Endothelial cell of umbilical vein (primary cell): ENCODE results near the gene CATSPERD. TPM values are rescaled to one million over a fixed set of nuclear protein-coding genes. Genes with fewer than 3 reads are reported as not detected.

Experiments
- BruUV-seq: library from RNA; stranded (reverse); fragments of 400-500 nt; replicated peaks from 2 replicates; lab custom pipeline; 2021; lab: Mats Ljungman, UMichigan
- CTCF ChIA-PET: fragments of 300-600, 350-600 bp; sonication (Branson Sonifier 250); formaldehyde crosslinking; loops from one replicate; lab custom pipeline; 2021; ENCODE audit warnings: antibody characterized with exemption, inconsistent platforms; lab: Charles Lee
- POLR2A ChIA-PET: fragments of 300-600, 350-600 bp; sonication (Branson Sonifier 250); formaldehyde crosslinking; loops from one replicate; lab custom pipeline; 2021; ENCODE audit warnings: antibody characterized with exemption, inconsistent platforms; lab: Charles Lee
- DNase-seq: peaks from one replicate; pipeline ENCODE4 v3.0.0-alpha.2; 2011; ENCODE audit warnings: low read depth, low spot score
- FAIRE-seq: peaks from 2 replicates; lab custom pipeline; 2011; peaks lifted over from hg19 to GRCh38; lab: Jason Lieb, UNC
- H2AFZ ChIP-seq: 2 replicates; pipeline ENCODE4 v1.6.0; 2012; ENCODE audit warnings: low read depth, low read length, control low read depth, inconsistent platforms
- H3K27ac ChIP-seq: 2 replicates; pipeline ENCODE4 v1.5.1; 2011; ENCODE audit warnings: low read depth, mild to moderate bottlenecking, control low read depth, low read length, moderate library complexity; ENCODE audit not compliant: insufficient read depth
- H3K27me3 ChIP-seq, 2 experiments: 2 replicates each; pipeline versions ENCODE4 v1.6.0 to v1.6.1; 2011; ENCODE audit warnings: low read length in 2 of 2, mixed read lengths in 1 of 2; ENCODE audit not compliant: control insufficient read depth in 2 of 2, insufficient read depth in 2 of 2
- H3K36me3 ChIP-seq, 2 experiments: 2 replicates in 1 of 2; 3 replicates in 1 of 2; pipeline ENCODE4 v1.5.1; 2011; ENCODE audit warnings: low read length in 2 of 2, mild to moderate bottlenecking in 1 of 2, moderate library complexity in 1 of 2; ENCODE audit not compliant: control insufficient read depth in 2 of 2, insufficient read depth in 2 of 2; ENCODE audit errors: extremely low read depth in 1 of 2
- H3K4me1 ChIP-seq: 3 replicates; pipeline ENCODE4 v1.5.1; 2011; ENCODE audit warnings: mild to moderate bottlenecking, low read length; ENCODE audit not compliant: control insufficient read depth, insufficient read depth; ENCODE audit errors: extremely low read depth
- H3K4me2 ChIP-seq: 2 replicates; pipeline ENCODE4 v1.6.1; 2011; ENCODE audit warnings: low read length, control low read depth, mixed read lengths; ENCODE audit not compliant: insufficient read depth
- H3K4me3 ChIP-seq, 3 experiments: fragments of 200-600 bp in 1 of 3; sonication (generic), shearing (Covaris generic) in 1 of 3; replicated peaks in 1 of 3; 2 replicates each; pipeline ENCODE4 v1.5.1; 2011 to 2016; ENCODE audit warnings: control low read depth in 3 of 3, low read length in 3 of 3, mild to moderate bottlenecking in 2 of 3, inconsistent platforms in 1 of 3, low read depth in 1 of 3, moderate library complexity in 1 of 3; ENCODE audit not compliant: insufficient read depth in 1 of 3
- H3K79me2 ChIP-seq: 2 replicates; pipeline ENCODE4 v1.6.0; 2012; ENCODE audit warnings: low read length, inconsistent platforms; ENCODE audit not compliant: control insufficient read depth, insufficient read depth
- H3K9ac ChIP-seq: replicated peaks from 2 replicates; pipeline ENCODE3; 2011; ENCODE audit warnings: low read length, control low read depth; ENCODE audit not compliant: insufficient read depth; ENCODE audit errors: extremely low read depth
- H3K9me1 ChIP-seq: replicated peaks from 3 replicates; pipeline ENCODE4 v1.6.0; 2011; ENCODE audit warnings: mild to moderate bottlenecking, low read length; ENCODE audit not compliant: control insufficient read depth, insufficient read depth; ENCODE audit errors: extremely low read depth
- H3K9me3 ChIP-seq: replicated peaks from 2 replicates; pipeline ENCODE4 v1.5.1; 2012; ENCODE audit warnings: low read length, inconsistent platforms; ENCODE audit not compliant: control insufficient read depth, insufficient read depth
- H4K20me1 ChIP-seq: replicated peaks from 2 replicates; pipeline ENCODE3; 2011; ENCODE audit warnings: mild to moderate bottlenecking, low read length; ENCODE audit not compliant: control insufficient read depth, insufficient read depth; ENCODE audit errors: extremely low read depth
- EZH2 ChIP-seq: IDR thresholded peaks from 2 replicates; pipeline ENCODE4 v1.6.1; 2012; ENCODE audit warnings: borderline replicate concordance, low read depth, mild to moderate bottlenecking, moderate library complexity, low read length, inconsistent platforms; ENCODE audit not compliant: severe bottlenecking
- FOS ChIP-seq: IDR thresholded peaks from 2 replicates; pipeline ENCODE4 v1.6.1; 2011; ENCODE audit warnings: mild to moderate bottlenecking, low read length, moderate library complexity, borderline replicate concordance; ENCODE audit not compliant: insufficient read depth
- GATA2 ChIP-seq: IDR thresholded peaks from 2 replicates; pipeline ENCODE4 v1.7.0; 2011; ENCODE audit warnings: low read depth, mild to moderate bottlenecking, moderate library complexity, mixed read lengths, low read length; ENCODE audit not compliant: insufficient read length, insufficient read depth
- JUN ChIP-seq: IDR thresholded peaks from 2 replicates; pipeline ENCODE4 v1.6.1; 2011; ENCODE audit warnings: borderline replicate concordance, low read depth; ENCODE audit not compliant: insufficient read length, insufficient read depth
- MAX ChIP-seq: IDR thresholded peaks from 2 replicates; pipeline ENCODE4 v1.6.1; 2011; ENCODE audit not compliant: insufficient read depth, insufficient read length
- MYC ChIP-seq: IDR thresholded peaks from one replicate; pipeline ENCODE4 v1.6.1; 2011; ENCODE audit warnings: mild to moderate bottlenecking, low read depth, low read length
- POLR2A ChIP-seq: IDR thresholded peaks from 2 replicates; pipeline ENCODE4 v1.6.1; 2012; ENCODE audit warnings: low read depth, mild to moderate bottlenecking, control low read depth, low read length
- POLR2AphosphoS5 ChIP-seq: IDR thresholded peaks from 2 replicates; pipeline ENCODE4 v1.6.1; 2012; ENCODE audit warnings: low read depth, mild to moderate bottlenecking, control low read depth, low read length, moderate library complexity; ENCODE audit not compliant: insufficient read depth
- dilution Hi-C: fragments of 300-500 bp; cut with MboI; formaldehyde crosslinking; loops from one replicate; pipeline ENCODE4 v1.15.0; 2019; ENCODE audit warnings: low sequenced_read_pairs; ENCODE audit not compliant: extremely low pct_ligation_motif_present
- intact Hi-C: fragments of 100-400 bp; cut with micrococcal nuclease; formaldehyde crosslinking; loops from one replicate; pipeline ENCODE4 v1.10.0; 2022
- polyA plus RNA-seq, 4 experiments: library from polyadenylated mRNA; depleted of rRNA in 3 of 4; stranded (reverse) in 3 of 4; unstranded in 1 of 4; fragments of >200 nt; gene quantifications; 2 replicates each; pipeline versions ENCODE4 v1.2.1 to v1.2.3, GENCODE V29; 2011 to 2012; ENCODE audit warnings: missing spikeins in 1 of 4
- total RNA-seq: library from RNA; stranded (reverse); gene quantifications from 2 replicates; pipeline ENCODE4 v1.2.3, GENCODE V29; 2021
- TF ChIP-seq, protein P1 (sequence below), 2 donors: IDR thresholded peaks; 1 replicate in 1 of 2; 2 replicates in 1 of 2; pipeline ENCODE4 v1.5.1; 2011; ENCODE audit warnings: low read length in 2 of 2, mild to moderate bottlenecking in 2 of 2, moderate library complexity in 2 of 2, control low read depth in 1 of 2, inconsistent platforms in 1 of 2, low read depth in 1 of 2; ENCODE audit not compliant: insufficient read depth in 1 of 2; ENCODE audit errors: extremely low read depth in 1 of 2

Gene CATSPERD
- total and polyA plus RNA-seq, 2 donors (not counting 3 experiments of a cell fraction or from before 2014, with no cell fraction given): not detected

DNA sequence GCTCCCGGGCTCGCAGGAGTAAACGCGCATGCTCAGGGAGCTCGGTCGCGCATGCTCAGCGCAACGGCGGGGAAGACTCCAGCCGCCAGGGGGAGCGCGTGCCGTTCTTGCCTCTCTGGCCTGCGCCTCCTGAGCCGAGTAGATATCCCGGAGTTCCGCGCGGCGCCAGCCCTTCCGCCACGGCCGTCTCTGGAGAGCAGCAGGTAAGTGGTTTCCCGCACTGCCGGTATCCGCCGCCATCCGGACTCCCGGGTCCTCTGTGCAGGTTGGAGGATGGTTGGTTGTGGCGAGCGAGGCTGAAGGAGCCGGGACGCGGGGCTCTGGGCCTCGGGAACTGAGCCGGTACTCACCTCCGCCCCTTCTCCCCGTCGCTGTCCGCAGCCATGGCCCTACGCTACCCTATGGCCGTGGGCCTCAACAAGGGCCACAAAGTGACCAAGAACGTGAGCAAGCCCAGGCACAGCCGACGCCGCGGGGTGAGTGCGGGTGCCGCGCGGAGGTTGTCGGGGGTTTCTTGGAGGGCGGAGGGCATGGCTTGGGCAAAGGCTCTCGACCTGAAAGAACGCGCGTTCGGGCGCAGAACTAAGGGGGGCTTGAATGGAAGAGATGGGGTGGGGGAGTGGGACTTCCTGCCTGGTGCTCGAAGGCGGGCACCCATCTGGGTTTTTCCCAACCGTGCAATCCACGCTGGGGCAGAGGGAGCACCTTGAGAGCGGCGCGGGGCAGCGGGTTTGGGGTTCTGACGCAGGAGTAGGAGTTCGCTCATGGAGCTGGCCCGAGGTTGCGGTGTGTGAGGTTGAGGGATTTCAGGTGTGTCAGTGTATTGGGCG is 30.1 kb upstream of the CATSPERD start, which contains the start of gene RPL36:
TSS of gene RPL36 (plus strand) at position 171 of the 830 bp plus-strand sequence. CDS start at position 384, 213 bp downstream.
- intact Hi-C loops: loop anchor here (1.0 kb wide), 3 partner anchors 10 to 104 kb away; partner anchors contain the start of genes CATSPERD, LONP1 and MICOS13
- TF ChIP-seq POLR2A (peak; percentile 98), GATA2 (no peak), MYC (peak; percentile 71), MAX (peak; percentile 35), POLR2AphosphoS5 (peak; percentile 99), JUN (no peak), FOS (no peak), EZH2 (no peak)
- TF ChIP-seq, protein P1, sequence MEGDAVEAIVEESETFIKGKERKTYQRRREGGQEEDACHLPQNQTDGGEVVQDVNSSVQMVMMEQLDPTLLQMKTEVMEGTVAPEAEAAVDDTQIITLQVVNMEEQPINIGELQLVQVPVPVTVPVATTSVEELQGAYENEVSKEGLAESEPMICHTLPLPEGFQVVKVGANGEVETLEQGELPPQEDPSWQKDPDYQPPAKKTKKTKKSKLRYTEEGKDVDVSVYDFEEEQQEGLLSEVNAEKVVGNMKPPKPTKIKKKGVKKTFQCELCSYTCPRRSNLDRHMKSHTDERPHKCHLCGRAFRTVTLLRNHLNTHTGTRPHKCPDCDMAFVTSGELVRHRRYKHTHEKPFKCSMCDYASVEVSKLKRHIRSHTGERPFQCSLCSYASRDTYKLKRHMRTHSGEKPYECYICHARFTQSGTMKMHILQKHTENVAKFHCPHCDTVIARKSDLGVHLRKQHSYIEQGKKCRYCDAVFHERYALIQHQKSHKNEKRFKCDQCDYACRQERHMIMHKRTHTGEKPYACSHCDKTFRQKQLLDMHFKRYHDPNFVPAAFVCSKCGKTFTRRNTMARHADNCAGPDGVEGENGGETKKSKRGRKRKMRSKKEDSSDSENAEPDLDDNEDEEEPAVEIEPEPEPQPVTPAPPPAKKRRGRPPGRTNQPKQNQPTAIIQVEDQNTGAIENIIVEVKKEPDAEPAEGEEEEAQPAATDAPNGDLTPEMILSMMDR (IDR thresholded peaks at IDR 0.05; ENCODE audit: extremely low read depth in 1 of 2, insufficient read depth in 1 of 2, low read depth in 1 of 2, low read length in 2 of 2): peak; percentile 99 to 100
- peak; percentile 99 for DNase-seq
- Histone ChIP-seq H3K9ac (peak within 1 kb of the TSS; percentile 81), H2AFZ (peak within 1 kb of the TSS; percentile 54), H3K9me1 (no peaks in the 10 kb centered on the region), H3K9me3 (no peaks in the 10 kb centered on the region), H3K36me3 (peaks cover 8 to 34% of the 10 kb centered on the region in 2 experiments), H4K20me1 (no peaks in the 10 kb centered on the region), H3K79me2 (peaks cover 50% of the 10 kb centered on the region), H3K4me2 (peak within 1 kb of the TSS; percentile 51), H3K4me3 (peak within 1 kb of the TSS; percentile 74 to 87 (median 78)), H3K27ac (peak within 1 kb of the TSS; percentile 79), H3K4me1 (peaks cover 8% of the 10 kb centered on the region), H3K27me3 (no peaks in the 10 kb centered on the region)
- ChIA-PET CTCF (interaction anchor here (0.6 to 1.6 kb wide), 19 partner anchors 9 to 137 kb away, joined by 3 to 9 read pairs (median 3); partner anchors contain the start of genes CATSPERD, LONP1, MICOS13 and SAFB2), POLR2A (interaction anchor here (0.8 to 1.6 kb wide), 8 partner anchors 10 to 214 kb away, joined by 3 to 7 read pairs (median 4); partner anchors contain the start of genes CATSPERD, LONP1, SAFB and SAFB2)
- peak; percentile 99 for FAIRE-seq
- TSS peak; percentile 76 for BruUV-seq
- dilution Hi-C loops: no loop called here
